CD14-positive monocyte (primary cell): Measurements from ENCODE around the gene RIMS3. TPM values are rescaled to one million over a fixed set of nuclear protein-coding genes. Genes with fewer than 3 reads are reported as not detected.

Experiments used
- DNase-seq, 3 donors: peaks; one replicate each; pipeline ENCODE4 v3.0.0-alpha.2; 2011 to 2022
- H2AFZ ChIP-seq: 2 replicates; pipeline ENCODE4 v1.6.0; 2012; ENCODE audit warnings: mild to moderate bottlenecking, low read depth, low read length, inconsistent platforms; ENCODE audit not compliant: insufficient read depth, poor library complexity, severe bottlenecking
- H3K27ac ChIP-seq, 2 donors: 1 replicate in 1 of 2; 2 replicates in 1 of 2; pipeline ENCODE4 v1.5.1; 2012 to 2013; ENCODE audit warnings: low read length in 2 of 2, control low read depth in 1 of 2, inconsistent platforms in 1 of 2, low read depth in 1 of 2, mild to moderate bottlenecking in 1 of 2
- H3K27me3 ChIP-seq, 2 donors: one replicate each; pipeline versions ENCODE4 v1.6.0 to v1.6.1; 2011 to 2013; ENCODE audit warnings: low read length in 2 of 2; ENCODE audit not compliant: control insufficient read depth in 2 of 2, insufficient read depth in 2 of 2
- H3K36me3 ChIP-seq, 2 donors: replicated peaks in 1 of 2; 1 replicate in 1 of 2; 2 replicates in 1 of 2; pipeline versions ENCODE4 v1.5.1 to v1.6.1; 2012 to 2013; ENCODE audit warnings: low read length in 2 of 2, control low read depth in 1 of 2, inconsistent platforms in 1 of 2, mild to moderate bottlenecking in 1 of 2; ENCODE audit not compliant: insufficient read depth in 2 of 2, control insufficient read depth in 1 of 2
- H3K4me1 ChIP-seq, 2 donors: 1 replicate in 1 of 2; 2 replicates in 1 of 2; pipeline versions ENCODE4 v1.5.1 to v1.6.1; 2012 to 2013; ENCODE audit warnings: low read length in 2 of 2, control low read depth in 1 of 2, inconsistent platforms in 1 of 2, mild to moderate bottlenecking in 1 of 2, moderate library complexity in 1 of 2; ENCODE audit not compliant: insufficient read depth in 2 of 2, control insufficient read depth in 1 of 2
- H3K4me2 ChIP-seq: replicated peaks from 2 replicates; pipeline ENCODE3; 2012; ENCODE audit warnings: low read length, moderate library complexity, mild to moderate bottlenecking; ENCODE audit not compliant: poor library complexity, severe bottlenecking; ENCODE audit errors: extremely low read depth
- H3K4me3 ChIP-seq, 3 experiments: fragments of 200-600 bp in 1 of 3; sonication (generic) in 1 of 3; replicated peaks in 1 of 3; 1 replicate in 2 of 3; 2 replicates in 1 of 3; pipeline ENCODE4 v1.5.1; 2011 to 2013; ENCODE audit warnings: low read length in 3 of 3, mild to moderate bottlenecking in 3 of 3, control low read depth in 2 of 3, low read depth in 2 of 3, inconsistent platforms in 1 of 3, moderate library complexity in 1 of 3
- H3K79me2 ChIP-seq: 2 replicates; pipeline ENCODE4 v1.6.0; 2012; ENCODE audit warnings: mild to moderate bottlenecking, control low read depth, inconsistent platforms, low read length, moderate library complexity; ENCODE audit not compliant: insufficient read depth
- H3K9ac ChIP-seq: 2 replicates; pipeline ENCODE4 v1.6.0; 2017; ENCODE audit warnings: low read length, mild to moderate bottlenecking; ENCODE audit not compliant: insufficient read depth, poor library complexity, severe bottlenecking
- H3K9me3 ChIP-seq, 2 donors: replicated peaks in 1 of 2; 1 replicate in 1 of 2; 2 replicates in 1 of 2; pipeline versions ENCODE4 v1.5.1 to v1.6.1; 2012 to 2013; ENCODE audit warnings: low read length in 2 of 2, control low read depth in 1 of 2; ENCODE audit not compliant: control insufficient read depth in 1 of 2, insufficient read depth in 1 of 2
- H4K20me1 ChIP-seq: 2 replicates; pipeline ENCODE4 v1.6.0; 2012; ENCODE audit warnings: mild to moderate bottlenecking, low read length, control low read depth, moderate library complexity; ENCODE audit not compliant: insufficient read depth
- H3K27ac Mint-ChIP-seq, 7 donors: one replicate each; pipeline ENCODE4 v1.8.0; 2020; ENCODE audit warnings: mild to moderate bottlenecking in 7 of 7, mixed read lengths in 7 of 7, moderate library complexity in 6 of 7, inconsistent platforms in 2 of 7
- H3K27me3 Mint-ChIP-seq, 3 donors: one replicate each; pipeline ENCODE4 v1.8.0; 2021 to 2022; ENCODE audit warnings: low read depth in 3 of 3, mild to moderate bottlenecking in 3 of 3, mixed read lengths in 3 of 3, moderate library complexity in 3 of 3, inconsistent platforms in 1 of 3
- H3K36me3 Mint-ChIP-seq, 2 donors: one replicate each; pipeline ENCODE4 v1.8.0; 2020; ENCODE audit warnings: mixed read lengths in 2 of 2, inconsistent platforms in 1 of 2, mild to moderate bottlenecking in 1 of 2
- H3K4me1 Mint-ChIP-seq: one replicate; pipeline ENCODE4 v1.8.0; 2020; ENCODE audit warnings: mild to moderate bottlenecking, mixed read lengths
- H3K4me3 Mint-ChIP-seq, 2 donors: one replicate each; pipeline ENCODE4 v1.8.0; 2020; ENCODE audit warnings: mild to moderate bottlenecking in 2 of 2, mixed read lengths in 2 of 2, moderate library complexity in 1 of 2
- H3K9me3 Mint-ChIP-seq, 7 donors: one replicate each; pipeline ENCODE4 v1.8.0; 2020 to 2022; ENCODE audit warnings: mixed read lengths in 7 of 7, mild to moderate bottlenecking in 6 of 7, moderate library complexity in 6 of 7, inconsistent platforms in 2 of 7
- WGBS: methylation state at CpG from one replicate; pipeline ENCODE4 v1.1.5; 2013; ENCODE audit warnings: missing lambda C conversion rate; ENCODE audit not compliant: insufficient coverage; 5-methylcytosine and 5-hydroxymethylcytosine counted together
- intact Hi-C, 2 donors: fragments of 100-400 bp; cut with micrococcal nuclease; formaldehyde crosslinking; loops; one replicate each; pipeline versions ENCODE4 v1.15.0 to v1.15.1; 2023
- polyA plus RNA-seq, 3 donors: library from polyadenylated mRNA; depleted of rRNA in 1 of 3; unstranded in 2 of 3; stranded (reverse) in 1 of 3; fragments of 300-500 nt in 2 of 3; fragments of >200 nt in 1 of 3; fragmentation: Illumina TruSeq in 2 of 3; gene quantifications; 1 replicate in 2 of 3; 2 replicates in 1 of 3; pipeline ENCODE4 v1.2.3, GENCODE V29; 2012 to 2021
- TF ChIP-seq, protein P1 (sequence below): fragments of 200-600 bp; IDR thresholded peaks from one replicate; pipeline ENCODE4 v1.8.0; 2022; ENCODE audit warnings: antibody characterized with exemption, mild to moderate bottlenecking

RIMS3 gene
- polyA plus RNA-seq, 3 donors: 0.15 to 1.0 (median 0.26) TPM

DNA sequence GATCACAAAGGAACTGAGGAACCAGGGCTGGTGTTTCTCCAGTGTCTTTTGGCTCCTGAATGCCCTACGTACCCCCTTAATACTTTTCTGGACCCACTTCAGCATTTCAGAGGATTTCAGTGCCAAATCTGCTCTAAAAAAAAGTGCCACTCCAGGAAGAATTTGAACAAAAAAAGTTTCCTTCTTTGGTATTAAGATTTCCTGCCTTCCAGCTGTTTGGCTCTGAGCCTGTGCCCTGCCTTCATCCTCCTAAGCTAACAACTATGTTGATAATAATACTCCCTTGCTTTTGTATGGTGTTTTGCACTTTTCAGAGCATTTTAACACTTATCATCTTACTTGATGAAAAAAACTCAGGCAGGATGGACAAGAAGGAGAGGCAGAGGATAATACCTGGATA, 11.0 kb upstream of the RIMS3 start:
- TF ChIP-seq, protein P1, sequence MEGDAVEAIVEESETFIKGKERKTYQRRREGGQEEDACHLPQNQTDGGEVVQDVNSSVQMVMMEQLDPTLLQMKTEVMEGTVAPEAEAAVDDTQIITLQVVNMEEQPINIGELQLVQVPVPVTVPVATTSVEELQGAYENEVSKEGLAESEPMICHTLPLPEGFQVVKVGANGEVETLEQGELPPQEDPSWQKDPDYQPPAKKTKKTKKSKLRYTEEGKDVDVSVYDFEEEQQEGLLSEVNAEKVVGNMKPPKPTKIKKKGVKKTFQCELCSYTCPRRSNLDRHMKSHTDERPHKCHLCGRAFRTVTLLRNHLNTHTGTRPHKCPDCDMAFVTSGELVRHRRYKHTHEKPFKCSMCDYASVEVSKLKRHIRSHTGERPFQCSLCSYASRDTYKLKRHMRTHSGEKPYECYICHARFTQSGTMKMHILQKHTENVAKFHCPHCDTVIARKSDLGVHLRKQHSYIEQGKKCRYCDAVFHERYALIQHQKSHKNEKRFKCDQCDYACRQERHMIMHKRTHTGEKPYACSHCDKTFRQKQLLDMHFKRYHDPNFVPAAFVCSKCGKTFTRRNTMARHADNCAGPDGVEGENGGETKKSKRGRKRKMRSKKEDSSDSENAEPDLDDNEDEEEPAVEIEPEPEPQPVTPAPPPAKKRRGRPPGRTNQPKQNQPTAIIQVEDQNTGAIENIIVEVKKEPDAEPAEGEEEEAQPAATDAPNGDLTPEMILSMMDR: no peak
- Mint-ChIP-seq H3K36me3 (no peaks in the 10 kb centered on the region), H3K9me3 (peaks cover 0 to 7% (median 0%) of the 10 kb centered on the region in 7 donors), H3K27me3 (peaks cover 2 to 14% (median 7%) of the 10 kb centered on the region in 3 donors), H3K27ac (no peak overlapping the region), H3K4me3 (no peak overlapping the region), H3K4me1 (no peaks in the 10 kb centered on the region)
- Histone ChIP-seq H3K9ac (no peak overlapping the region), H3K79me2 (no peaks in the 10 kb centered on the region), H2AFZ (no peak overlapping the region), H3K27ac (no peak overlapping the region), H3K4me3 (no peak overlapping the region), H4K20me1 (no peaks in the 10 kb centered on the region), H3K4me2 (no peak overlapping the region), H3K9me3 (no peaks in the 10 kb centered on the region), H3K36me3 (no peaks in the 10 kb centered on the region), H3K27me3 (no peaks in the 10 kb centered on the region), H3K4me1 (no peaks in the 10 kb centered on the region)
- intact Hi-C loops: loop anchor here in 1 of 2 donors (5.0 to 10.0 kb wide), 2 partner anchors 46 to 82 kb away; no protein-coding TSS in a partner anchor
- 0% methylated on average over 1 of the region's 1 CpG for WGBS
- no peak for DNase-seq

GRCh38 chr1:40673452-40673851, 8.0 kb upstream of the RIMS3 start:
- Histone ChIP-seq H3K79me2 (no peaks in the 10 kb centered on the region), H3K9me3 (no peaks in the 10 kb centered on the region), H3K4me3 (no peak overlapping the region), H3K36me3 (no peaks in the 10 kb centered on the region), H2AFZ (no peak overlapping the region), H3K4me1 (peaks cover 4 to 6% of the 10 kb centered on the region in 2 donors), H3K4me2 (no peak overlapping the region), H3K27me3 (peaks cover 0 to 5% of the 10 kb centered on the region in 2 donors), H3K27ac (no peak overlapping the region), H3K9ac (peak overlapping the region; percentile 21), H4K20me1 (no peaks in the 10 kb centered on the region)
- Mint-ChIP-seq H3K27ac (peak overlapping the region in 1 of 7 donors; percentile 20), H3K4me1 (peaks cover 4% of the 10 kb centered on the region), H3K27me3 (peaks cover 5 to 22% (median 13%) of the 10 kb centered on the region in 3 donors), H3K36me3 (no peaks in the 10 kb centered on the region), H3K9me3 (peaks cover 0 to 8% (median 0%) of the 10 kb centered on the region in 7 donors), H3K4me3 (no peak overlapping the region)
- no peak for DNase-seq
- WGBS: 83% methylated on average over 3 of the region's 4 CpGs
- intact Hi-C loops: loop anchor here in 1 of 2 donors (10.0 kb wide), 1 partner anchor 79 kb away; no protein-coding TSS in a partner anchor
- TF ChIP-seq, protein P1: no peak
